ENCODE data around the gene RGPD8.

RGPD8 gene

DNA sequence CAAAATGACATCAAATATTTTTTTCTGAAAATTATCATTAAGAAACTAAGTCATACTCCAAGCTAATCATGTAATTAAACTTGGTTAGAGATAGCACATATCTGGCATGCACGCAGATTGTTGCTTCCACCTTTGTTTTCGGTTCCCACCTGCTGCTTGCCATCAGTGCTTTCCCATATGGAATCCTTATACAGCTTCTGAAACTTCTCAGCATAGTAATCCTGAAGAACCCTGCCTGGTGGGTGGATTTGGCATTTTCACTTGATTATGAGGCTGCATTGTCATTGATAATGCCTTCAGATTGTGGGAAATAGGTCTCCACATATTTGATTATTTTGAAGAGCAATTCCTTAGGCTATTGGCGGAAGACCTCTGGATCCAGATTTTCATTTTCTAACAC is 110.5 kb downstream of the RGPD8 start:
- DNase-seq: no peak

DNA sequence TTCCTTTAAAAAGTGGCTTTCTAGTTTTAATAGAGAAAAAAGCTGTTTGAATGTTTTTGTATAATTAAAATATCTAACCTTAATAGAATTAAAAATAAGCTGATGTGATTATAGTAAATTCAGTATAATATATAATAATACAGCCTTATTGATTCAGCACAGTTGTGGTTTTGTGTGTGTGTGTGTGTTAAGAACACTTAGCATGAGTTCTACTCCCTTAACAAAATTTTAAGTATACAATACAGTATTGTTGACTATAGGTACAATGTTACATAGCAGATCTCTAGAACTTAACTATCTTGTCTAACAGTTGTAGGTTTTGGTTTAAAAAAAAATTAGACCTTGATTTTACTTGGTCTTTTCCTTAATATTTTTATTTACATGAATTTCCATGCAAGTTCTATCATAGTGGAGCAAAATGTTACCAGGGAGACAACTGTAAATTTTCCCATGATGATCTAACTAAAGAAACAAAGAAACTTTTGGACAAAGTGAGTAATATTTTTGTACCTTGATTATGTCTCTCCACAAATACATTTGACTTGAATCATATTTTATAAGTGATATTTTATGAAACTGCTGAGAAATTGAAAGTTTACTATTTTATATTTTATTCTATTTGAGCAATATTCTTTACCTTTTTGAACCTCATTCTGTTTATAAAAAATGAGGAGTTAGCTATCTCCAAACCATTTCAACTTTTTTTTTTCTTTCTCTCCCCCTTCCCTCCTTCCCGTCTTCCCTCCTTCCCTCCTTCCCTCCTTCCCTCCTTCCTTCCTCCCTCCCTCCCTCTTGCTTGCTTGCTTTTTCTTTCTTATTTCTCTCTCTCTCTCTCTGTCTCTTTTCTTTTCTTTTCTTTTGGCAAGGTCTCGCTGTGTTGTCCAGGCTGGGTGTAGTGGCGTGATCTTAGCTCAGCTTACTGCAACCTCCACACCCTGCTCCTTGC is 111.8 kb downstream of the RGPD8 start:
- DNase-seq: no peak

Data from CD4-positive, alpha-beta T cell treated with Interleukin-6 for 4 hours (primary cell).